ENCODE results near the gene CYP4V2. TPM values are rescaled to one million over a fixed set of nuclear protein-coding genes. Genes with fewer than 3 reads are reported as not detected.
A peak's percentile ranks its signal among the peaks of the same experiment; 100 is the strongest.

CYP4V2 gene
- total RNA-seq, 2 donors from 2014 or later: 18.9 to 37.7 TPM

DNA sequence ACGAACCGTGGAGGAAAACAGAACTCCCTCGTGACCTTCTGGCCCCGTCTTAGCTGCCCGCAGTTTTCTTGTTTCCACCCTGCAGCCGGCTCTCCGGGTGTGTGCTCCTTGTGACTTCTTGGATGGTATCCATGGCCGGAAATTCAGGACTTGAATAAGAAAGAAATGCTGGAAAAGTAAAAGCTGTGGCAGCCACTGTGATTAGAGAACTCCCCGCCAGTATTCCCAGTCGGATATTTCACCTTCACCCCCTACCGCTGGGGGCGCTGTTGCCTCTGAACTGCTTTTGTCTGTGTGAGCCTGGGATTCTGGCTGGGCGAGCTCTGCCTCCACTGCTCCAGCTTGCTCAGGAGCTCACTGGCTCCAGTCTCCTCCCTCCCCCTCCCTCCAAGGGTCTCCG is 41.5 kb upstream of the CYP4V2 start:
- H3K9me3 ChIP-seq: no peaks in the 10 kb centered on the region
- DNase-seq (ENCODE audit: low spot score): peak; percentile 88
- peak in 1 of 2 donors; percentile 68 for TF ChIP-seq CTCF (IDR thresholded peaks at IDR 0.05)
- H3K27me3 ChIP-seq: no peaks in the 10 kb centered on the region
- peak overlapping the region in 1 of 2 donors; percentile 23 for H3K27ac ChIP-seq
- peak overlapping the region in 1 of 2 donors; percentile 22 for H3K4me3 ChIP-seq
- peaks cover 0 to 11% of the 10 kb centered on the region in 2 donors for H3K4me1 ChIP-seq
- no peaks in the 10 kb centered on the region for H3K36me3 ChIP-seq

DNA sequence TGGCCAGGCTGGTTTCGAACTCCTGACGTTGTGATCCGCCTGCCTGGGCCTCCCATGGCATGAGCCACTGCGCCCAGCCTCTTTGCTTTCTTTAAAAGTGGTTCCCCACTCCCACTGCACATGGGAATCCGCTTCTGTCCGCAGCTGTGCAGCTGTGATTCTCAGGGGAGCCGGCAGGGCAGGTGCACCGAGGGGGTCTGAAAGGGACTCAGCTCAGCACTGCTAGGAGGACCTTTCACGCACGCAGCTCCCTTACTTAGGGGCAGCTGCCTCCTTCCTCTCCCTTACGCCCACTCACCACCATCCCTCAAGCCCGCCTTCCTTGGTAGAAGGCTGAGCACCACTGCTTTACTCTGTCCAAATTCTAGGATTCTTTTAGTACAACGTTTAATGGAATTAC is 40.4 kb upstream of the CYP4V2 start:
- H3K27me3 ChIP-seq: no peaks in the 10 kb centered on the region
- H3K4me1 ChIP-seq: peaks cover 0 to 3% of the 10 kb centered on the region in 2 donors
- H3K27ac ChIP-seq: no peak overlapping the region
- no peaks in the 10 kb centered on the region for H3K36me3 ChIP-seq
- no peaks in the 10 kb centered on the region for H3K9me3 ChIP-seq
- no peak for TF ChIP-seq CTCF (IDR thresholded peaks at IDR 0.05)
- no peak for DNase-seq (ENCODE audit: low spot score)
- no peak overlapping the region for H3K4me3 ChIP-seq

GRCh38 chr4:186151499-186151898 is 39.9 kb upstream of the CYP4V2 start:
- no peak for TF ChIP-seq CTCF (IDR thresholded peaks at IDR 0.05)
- no peak overlapping the region for H3K27ac ChIP-seq
- no peak for DNase-seq (ENCODE audit: low spot score)
- no peak overlapping the region for H3K4me3 ChIP-seq
- no peaks in the 10 kb centered on the region for H3K36me3 ChIP-seq
- no peaks in the 10 kb centered on the region for H3K4me1 ChIP-seq
- H3K9me3 ChIP-seq: no peaks in the 10 kb centered on the region
- H3K27me3 ChIP-seq: no peaks in the 10 kb centered on the region

GRCh38 chr4:186158021-186158813 is 33.1 kb upstream of the CYP4V2 start:
- no peaks in the 10 kb centered on the region for H3K4me1 ChIP-seq
- no peaks in the 10 kb centered on the region for H3K36me3 ChIP-seq
- H3K27me3 ChIP-seq: no peaks in the 10 kb centered on the region
- no peaks in the 10 kb centered on the region for H3K9me3 ChIP-seq
- no peak overlapping the region for H3K27ac ChIP-seq
- H3K4me3 ChIP-seq: no peak overlapping the region
- no peak for TF ChIP-seq CTCF (IDR thresholded peaks at IDR 0.05)
- DNase-seq (ENCODE audit: low spot score): no peak

DNA sequence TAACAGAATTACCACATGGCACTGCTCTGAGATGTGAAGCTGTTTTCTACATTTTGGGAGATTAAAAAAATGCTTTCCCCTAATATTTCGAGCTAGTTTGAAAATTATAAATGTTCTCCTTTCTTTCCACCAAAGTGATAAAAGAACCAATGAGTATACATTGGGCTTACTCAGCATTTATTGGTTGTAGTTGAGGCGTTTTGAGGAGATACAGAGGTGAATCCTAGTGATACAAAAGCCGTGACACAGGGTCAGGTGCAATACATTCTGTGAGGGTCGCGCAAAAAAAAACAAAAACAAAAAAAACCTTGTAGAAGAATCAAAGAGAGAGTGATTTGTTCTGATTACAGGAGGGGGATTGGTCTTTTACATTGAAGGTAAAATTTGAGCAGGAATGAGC is 32.4 kb upstream of the CYP4V2 start:
- DNase-seq (ENCODE audit: low spot score): no peak
- H3K27me3 ChIP-seq: no peaks in the 10 kb centered on the region
- H3K36me3 ChIP-seq: no peaks in the 10 kb centered on the region

More for the DNA sequence above, 32.4 kb upstream of the CYP4V2 start:
- no peaks in the 10 kb centered on the region for H3K9me3 ChIP-seq
- no peak overlapping the region for H3K27ac ChIP-seq
- no peak overlapping the region for H3K4me3 ChIP-seq
- TF ChIP-seq CTCF (IDR thresholded peaks at IDR 0.05): no peak
- H3K4me1 ChIP-seq: no peaks in the 10 kb centered on the region
